ENCODE data around the gene DTYMK.

Gene DTYMK

DNA sequence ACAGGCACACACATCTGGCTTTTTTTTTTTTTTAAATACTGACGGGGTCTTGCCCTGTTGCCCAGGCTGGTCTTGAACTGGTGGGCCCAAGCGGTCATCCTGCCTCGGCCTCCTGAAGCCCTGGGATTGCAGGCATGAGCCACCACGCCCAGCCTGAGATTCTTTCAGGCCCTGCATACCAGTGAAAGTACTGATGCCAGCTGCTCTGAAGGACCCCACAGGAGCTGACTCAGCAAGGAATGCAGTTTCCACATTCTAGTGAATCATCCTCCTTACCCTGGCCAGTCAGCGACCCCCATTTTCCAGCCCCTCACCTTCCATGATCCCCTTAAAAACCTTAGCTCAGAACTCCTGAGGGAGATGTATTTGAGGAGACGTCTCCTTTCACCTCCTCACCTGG is 5.8 kb upstream of the DTYMK start:
- DNase-seq (ENCODE audit: low read depth) = peak; percentile 89
- H3K4me3 ChIP-seq (ENCODE audit: low read length) = no peak overlapping the region
- TF ChIP-seq, protein P1, sequence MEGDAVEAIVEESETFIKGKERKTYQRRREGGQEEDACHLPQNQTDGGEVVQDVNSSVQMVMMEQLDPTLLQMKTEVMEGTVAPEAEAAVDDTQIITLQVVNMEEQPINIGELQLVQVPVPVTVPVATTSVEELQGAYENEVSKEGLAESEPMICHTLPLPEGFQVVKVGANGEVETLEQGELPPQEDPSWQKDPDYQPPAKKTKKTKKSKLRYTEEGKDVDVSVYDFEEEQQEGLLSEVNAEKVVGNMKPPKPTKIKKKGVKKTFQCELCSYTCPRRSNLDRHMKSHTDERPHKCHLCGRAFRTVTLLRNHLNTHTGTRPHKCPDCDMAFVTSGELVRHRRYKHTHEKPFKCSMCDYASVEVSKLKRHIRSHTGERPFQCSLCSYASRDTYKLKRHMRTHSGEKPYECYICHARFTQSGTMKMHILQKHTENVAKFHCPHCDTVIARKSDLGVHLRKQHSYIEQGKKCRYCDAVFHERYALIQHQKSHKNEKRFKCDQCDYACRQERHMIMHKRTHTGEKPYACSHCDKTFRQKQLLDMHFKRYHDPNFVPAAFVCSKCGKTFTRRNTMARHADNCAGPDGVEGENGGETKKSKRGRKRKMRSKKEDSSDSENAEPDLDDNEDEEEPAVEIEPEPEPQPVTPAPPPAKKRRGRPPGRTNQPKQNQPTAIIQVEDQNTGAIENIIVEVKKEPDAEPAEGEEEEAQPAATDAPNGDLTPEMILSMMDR (conservative IDR thresholded peaks at IDR 0.05; ENCODE audit: low read length) = no peak

DNA sequence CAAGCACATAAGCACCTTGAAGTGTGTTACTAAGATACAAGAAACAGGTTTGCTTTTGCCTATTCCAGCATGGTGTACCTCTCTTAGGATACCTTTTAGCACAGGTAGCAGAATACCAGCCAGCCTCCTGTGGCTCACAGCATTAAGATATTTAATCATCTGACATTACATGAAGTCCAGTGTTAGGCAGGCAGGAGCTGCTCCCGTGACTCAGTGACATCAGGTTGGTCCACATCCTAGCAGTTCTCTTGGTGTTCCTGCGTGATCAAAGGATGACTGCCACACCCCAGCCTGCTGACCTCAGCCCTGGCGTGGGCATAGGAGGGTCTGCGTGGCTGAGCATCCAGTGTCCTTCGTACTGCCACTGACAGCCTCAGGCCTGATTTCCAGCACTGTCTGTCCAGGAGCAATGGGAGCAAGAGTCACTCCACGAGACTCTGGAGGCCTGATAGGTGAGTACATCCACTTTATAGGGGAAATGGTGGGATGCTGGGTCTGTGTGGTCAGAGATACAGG is 3.6 kb upstream of the DTYMK start:
- no peak for DNase-seq (ENCODE audit: low read depth)
- TF ChIP-seq, protein P1 (conservative IDR thresholded peaks at IDR 0.05; ENCODE audit: low read length) = no peak
- H3K4me3 ChIP-seq (ENCODE audit: low read length) = no peak overlapping the region

DNA sequence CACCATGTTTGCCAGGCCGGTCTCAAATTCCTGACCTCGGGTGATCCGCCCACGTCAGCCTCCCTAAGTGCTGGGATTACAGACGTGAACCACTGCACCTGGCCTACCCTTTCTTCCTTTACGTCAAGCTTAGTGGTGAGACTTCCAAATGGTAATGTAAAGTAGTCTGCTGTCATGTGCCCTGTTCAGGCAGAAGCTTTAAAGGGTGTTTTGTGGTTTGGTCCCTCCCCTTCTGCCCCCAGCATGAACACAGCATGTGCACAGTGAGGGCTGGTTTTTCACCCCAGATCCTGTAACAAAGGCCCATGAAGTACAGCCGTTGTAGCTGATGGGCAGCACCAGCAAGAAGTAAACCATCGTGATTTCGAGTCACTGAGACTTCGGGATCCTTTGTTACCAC is 2.7 kb upstream of the DTYMK start:
- TF ChIP-seq, protein P1 (conservative IDR thresholded peaks at IDR 0.05; ENCODE audit: low read length) = no peak
- DNase-seq (ENCODE audit: low read depth) = no peak
- no peak overlapping the region for H3K4me3 ChIP-seq (ENCODE audit: low read length)

DNA sequence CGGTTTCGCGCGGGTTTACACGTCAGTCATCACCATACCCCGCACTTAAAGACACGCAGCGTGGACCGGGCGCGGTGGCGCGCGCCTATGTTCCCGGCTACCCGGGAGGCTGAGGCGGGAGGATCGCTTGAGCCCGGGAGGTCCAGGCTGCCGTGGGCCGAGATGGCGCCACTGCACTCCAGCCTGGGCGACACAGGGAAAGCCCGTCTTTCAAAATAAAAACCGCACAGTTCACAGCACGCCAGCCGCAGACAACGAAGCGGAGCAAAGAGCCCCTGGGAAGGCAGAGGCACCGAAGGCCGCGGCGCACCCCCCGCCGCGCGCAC is 328 bp downstream of the DTYMK start:
- DNase-seq (ENCODE audit: low read depth) = no peak
- peak overlapping the region; percentile 81 for H3K4me3 ChIP-seq (ENCODE audit: low read length)
- TF ChIP-seq, protein P1 (conservative IDR thresholded peaks at IDR 0.05; ENCODE audit: low read length) = no peak

DNA sequence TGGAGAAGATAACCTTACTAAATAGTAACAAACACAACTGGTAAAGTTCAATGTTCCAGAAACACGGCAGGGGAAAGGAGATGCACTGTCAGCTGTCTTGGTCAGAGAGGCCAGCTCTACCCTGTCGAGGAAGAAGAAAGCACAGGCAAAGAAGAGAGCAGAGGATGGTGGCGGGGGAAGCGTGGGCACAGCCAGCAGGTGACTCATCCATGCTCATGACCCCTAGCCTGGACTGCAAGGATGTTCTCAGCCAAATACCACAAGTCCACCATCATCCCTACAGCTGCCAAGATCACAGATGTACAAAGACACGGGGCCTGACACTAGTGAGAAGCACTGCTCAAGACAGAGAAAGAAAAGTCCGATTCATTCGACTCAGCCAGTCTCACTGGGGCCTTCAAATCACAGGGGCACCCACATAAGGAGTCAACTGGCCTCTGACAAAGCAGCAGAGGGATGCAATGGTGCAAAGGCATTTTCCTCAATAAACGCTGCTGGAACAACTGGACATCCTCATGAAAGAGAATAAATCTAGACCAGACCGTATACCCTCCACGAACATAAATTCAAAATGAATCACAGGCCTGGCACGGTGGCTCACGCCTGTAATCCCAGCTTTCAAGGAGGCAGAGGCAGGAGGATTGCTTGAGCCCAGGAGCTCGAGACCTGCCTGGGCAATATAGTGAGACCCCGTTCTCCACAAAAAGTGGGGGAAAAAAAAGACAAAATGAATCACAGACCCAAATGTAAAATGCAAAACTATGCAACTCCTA is 5.6 kb downstream of the DTYMK start:
- no peak overlapping the region for H3K4me3 ChIP-seq (ENCODE audit: low read length)
- peak; percentile 98 for DNase-seq (ENCODE audit: low read depth)

DNA sequence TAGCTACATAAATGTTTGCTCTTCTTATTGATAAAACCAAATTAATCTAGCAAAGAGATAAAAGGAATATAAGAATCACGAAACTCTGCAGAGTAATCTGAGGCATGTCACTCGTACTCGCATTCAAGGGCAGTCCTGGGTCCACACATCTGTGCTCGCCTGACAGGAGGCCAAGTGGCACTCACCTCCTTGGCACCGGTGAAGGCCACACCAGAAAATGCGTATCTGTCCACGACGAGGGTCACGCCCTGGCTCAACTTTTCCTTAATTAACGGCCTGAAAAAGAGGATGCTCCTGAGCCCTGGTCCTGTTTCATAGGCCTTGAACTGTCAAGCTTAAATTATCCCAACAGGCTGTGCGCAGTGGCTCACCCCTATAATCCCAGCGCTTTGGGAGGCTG is 6.6 kb downstream of the DTYMK start:
- TF ChIP-seq, protein P1 (conservative IDR thresholded peaks at IDR 0.05; ENCODE audit: low read length) = no peak
- DNase-seq (ENCODE audit: low read depth) = no peak
- no peak overlapping the region for H3K4me3 ChIP-seq (ENCODE audit: low read length)

More for the DNA sequence above, 5.6 kb downstream of the DTYMK start:
- TF ChIP-seq, protein P1 (conservative IDR thresholded peaks at IDR 0.05; ENCODE audit: low read length) = no peak
